Measurements from ENCODE around the gene TM2D3.

DNA sequence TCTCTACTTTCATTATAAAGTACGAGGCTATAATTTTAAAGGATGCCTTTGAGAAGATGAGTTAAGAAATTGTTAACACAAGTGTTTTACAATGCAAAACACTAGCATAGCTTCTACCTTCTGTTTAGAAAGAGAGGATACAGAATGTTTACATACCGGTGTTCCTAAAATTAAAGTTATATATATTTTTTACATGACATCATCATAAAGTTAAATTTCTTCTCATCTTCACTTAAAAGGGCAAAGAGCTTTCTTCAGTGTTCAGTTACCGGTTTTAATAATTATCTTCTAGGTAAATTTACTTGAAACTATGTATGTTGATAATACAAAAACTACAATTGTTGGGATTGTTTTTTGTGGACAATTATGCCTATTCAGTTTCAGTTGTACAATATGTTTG is 32.7 kb upstream of the TM2D3 start:
- TF ChIP-seq, protein P1, sequence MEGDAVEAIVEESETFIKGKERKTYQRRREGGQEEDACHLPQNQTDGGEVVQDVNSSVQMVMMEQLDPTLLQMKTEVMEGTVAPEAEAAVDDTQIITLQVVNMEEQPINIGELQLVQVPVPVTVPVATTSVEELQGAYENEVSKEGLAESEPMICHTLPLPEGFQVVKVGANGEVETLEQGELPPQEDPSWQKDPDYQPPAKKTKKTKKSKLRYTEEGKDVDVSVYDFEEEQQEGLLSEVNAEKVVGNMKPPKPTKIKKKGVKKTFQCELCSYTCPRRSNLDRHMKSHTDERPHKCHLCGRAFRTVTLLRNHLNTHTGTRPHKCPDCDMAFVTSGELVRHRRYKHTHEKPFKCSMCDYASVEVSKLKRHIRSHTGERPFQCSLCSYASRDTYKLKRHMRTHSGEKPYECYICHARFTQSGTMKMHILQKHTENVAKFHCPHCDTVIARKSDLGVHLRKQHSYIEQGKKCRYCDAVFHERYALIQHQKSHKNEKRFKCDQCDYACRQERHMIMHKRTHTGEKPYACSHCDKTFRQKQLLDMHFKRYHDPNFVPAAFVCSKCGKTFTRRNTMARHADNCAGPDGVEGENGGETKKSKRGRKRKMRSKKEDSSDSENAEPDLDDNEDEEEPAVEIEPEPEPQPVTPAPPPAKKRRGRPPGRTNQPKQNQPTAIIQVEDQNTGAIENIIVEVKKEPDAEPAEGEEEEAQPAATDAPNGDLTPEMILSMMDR (IDR thresholded peaks at IDR 0.05): no peak
- TF ChIP-seq POLR2A (IDR thresholded peaks at IDR 0.05): no peak
- no peak for TF ChIP-seq EP300 (IDR thresholded peaks at IDR 0.05)

All from ovary (tissue), 3 donors.